Fibroblast of skin of abdomen (primary cell): ENCODE data around the gene OXER1.
A peak's percentile ranks its signal among the peaks of the same experiment; 100 is the strongest.
"Not testable (repeated sequence)": the region's sequence is repeated elsewhere in the genome, so short reads cannot be mapped to it uniquely, and the experiment has no call there.

Experiments used
- DNase-seq: peaks from one replicate; pipeline ENCODE4 v3.0.0-alpha.2; 2013

OXER1 gene

DNA sequence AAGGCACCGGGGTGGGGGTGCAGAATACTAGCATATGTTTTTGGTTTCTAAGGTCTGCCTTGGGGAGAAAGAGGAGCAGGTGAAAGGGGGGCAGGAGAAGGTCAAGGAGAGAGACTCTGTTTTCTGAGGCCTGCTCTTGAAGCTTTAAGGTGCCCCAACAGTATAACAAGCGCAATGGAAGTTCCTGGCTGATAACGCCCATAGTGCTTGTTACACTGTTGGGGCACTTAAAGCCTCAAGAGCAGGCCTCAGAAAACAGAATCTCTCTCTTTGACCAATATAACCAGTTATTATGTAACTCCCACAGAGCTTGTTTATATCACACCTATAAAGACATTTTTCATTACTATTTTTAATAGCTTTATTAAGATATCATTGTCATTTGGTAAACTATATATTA lies 16.5 kb downstream of the OXER1 start:
- no peak for DNase-seq

DNA sequence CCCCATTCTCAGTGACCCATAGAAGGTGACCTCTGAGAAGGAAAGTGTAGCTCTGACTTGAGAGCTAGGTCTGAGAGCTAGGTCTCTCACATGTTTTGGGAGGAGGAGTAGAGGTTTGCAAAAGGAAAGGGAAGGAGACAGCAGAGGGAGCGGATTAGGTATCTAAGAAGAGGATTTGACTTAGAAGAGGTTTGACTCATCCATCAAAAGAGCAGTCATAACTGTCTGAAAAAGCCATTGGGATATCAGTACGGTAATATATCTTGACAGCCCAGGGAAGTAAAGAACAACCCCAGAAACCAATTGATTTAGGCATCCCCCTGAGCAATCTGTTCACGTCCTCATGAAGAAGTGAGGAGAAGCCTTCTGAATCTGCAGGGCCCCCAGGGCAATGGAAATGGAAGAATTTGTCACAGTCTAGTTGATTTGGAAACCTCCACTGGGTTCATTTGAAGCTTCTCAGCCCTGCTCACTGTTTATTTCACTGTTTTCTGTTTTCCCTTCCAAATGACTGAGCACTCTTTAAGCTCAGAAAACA lies 19.3 kb downstream of the OXER1 start:
- no peak for DNase-seq

DNA sequence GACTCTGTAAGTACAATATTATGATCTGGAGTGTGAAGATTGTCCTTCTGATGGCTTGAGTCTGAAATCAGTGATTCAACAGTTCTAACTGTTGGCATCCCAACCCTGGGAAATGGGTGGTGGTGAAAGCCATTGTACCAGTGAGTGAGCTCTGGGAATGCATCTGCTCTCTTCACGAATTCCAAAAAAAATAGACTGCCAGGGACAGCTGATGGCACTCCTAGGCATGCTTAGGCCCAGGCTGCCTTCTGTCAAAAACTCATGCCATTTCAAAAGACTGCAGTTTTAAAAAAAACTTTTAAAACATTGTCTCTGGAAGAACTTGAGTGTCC lies 20.3 kb downstream of the OXER1 start:
- no peak for DNase-seq

DNA sequence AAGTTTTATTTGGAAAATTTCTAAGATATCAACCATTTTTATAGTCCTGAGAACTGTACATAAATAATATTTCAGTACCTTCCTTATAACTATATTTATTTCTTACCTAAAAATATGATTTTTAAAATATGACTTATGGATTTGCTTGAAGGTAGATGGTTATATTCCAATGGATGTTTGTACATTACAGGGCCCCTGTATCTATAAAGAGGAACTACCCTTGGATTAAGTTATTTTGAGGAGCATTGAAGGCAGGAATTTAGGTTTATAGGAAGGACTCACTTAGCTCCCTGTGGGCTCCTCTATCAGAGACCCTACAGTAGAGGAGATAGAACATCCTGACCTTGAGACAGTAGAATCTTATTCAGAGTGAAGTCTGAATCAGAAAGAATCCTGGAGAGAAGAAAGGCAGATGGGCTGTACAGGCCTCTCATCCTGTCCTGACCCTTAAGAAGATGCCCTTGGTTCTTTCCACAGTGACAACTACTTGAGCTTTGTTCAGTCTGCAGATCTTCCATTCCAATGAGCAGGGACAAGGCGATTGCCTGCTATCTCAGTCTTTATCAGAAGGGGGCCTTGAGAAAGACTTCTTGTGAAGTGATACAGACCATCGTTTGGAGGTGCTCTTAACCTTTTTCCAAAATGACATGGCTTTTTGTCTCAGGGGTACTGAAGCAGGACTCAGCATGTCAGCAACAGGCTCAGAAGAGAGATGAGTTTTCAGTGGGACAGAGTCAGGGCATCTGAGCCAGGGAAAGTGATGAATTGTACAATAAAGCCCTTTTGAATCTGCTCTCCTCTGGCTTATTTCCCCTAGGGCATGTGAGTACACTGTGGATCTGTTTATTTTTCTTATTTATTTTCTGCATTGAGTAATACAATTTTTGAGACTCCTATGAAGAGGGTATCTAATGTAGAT lies 20.9 kb downstream of the OXER1 start:
- no peak for DNase-seq

DNA sequence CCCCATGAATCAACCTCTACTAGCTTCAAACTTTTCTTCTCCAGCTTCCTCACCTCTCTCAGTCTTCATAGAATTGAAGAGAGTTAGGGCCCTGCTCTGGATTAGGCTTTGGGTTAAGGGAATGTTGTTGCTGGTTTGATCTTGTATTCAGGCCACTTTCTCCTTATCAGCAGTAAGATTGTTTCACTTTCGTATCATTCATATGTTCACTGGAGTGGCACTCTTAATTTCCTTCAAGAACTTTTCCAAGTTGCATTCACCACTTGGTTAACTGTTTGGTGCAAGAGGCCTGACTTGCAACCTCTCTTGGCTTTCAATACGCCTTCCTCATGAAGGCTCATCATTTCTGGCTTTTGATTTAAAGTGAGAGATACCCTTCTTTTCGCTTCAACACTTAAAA lies 22.8 kb downstream of the OXER1 start:
- DNase-seq: no peak

DNA sequence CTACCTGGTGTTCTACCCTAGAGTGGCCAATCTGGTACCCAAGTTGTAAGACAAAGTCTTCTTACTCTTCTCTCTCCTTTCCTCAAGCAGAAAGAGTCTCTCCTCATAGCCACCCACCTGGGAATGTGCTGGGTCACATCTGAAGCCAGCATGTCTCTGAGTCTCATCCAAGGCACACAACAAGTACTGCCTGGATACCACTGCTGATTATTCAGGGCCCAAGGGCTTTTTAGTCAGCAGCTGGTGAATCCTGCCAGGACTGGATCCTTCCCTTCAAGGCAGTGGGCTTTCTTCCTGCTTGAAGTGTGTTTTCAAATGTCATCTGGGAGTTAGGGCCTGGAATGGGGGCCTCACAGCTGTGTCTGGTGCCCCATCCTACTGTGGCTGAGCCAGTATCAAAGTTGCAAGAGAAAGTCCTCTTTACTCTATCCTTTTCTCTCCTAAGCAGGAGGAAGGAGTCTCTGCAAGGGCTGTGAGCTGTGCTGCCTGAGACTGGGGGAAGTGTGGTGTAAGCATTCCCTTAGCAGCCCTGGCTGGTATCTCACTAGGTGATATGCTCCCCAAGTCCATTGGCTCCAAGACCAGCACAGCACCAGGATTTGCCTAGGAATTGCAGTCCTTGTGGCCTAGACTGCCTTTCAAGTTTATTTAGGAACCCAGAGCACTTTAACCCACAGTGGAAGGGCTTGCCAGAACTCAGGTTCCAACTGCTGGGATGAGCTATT lies 27.2 kb downstream of the OXER1 start:
- DNase-seq: no peak

DNA sequence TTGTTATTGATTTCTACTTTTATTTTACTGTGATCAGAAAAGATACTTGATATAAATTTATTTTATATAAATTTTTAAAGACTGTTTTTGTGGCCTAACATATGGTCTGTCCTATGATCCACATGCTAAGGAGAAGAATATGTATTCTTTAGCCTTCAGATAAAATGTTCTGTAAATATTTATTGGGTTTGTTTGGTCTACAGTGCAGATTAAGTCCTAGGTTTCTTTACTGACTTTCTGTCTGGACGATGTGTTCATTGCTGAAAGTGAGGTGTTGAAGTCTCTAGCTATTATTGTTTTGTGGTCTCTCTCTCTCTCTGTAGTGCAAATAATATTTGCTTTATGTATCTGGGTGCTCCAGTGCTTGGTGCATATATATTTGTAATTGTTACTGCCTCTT lies 30.1 kb downstream of the OXER1 start:
- no peak for DNase-seq

DNA sequence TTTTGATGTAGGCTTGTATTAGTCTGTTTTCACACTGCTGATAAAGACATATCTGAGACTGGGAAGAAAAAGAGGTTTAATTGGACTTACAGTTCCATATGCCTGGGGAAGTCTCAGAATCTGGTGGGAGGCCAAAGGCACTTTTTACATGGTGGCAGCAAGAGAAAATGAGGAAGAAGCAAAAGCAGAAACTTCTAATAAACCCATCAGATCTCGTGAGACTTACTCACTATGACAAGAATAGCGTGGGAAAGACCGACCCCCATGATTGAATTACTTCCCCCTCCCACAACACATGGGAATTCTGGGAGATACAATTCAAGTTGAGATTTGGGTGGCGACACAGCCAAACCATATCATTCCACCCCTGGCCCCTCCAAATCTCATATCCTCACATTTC lies 32.6 kb downstream of the OXER1 start:
- not testable (repeated sequence) for DNase-seq

DNA sequence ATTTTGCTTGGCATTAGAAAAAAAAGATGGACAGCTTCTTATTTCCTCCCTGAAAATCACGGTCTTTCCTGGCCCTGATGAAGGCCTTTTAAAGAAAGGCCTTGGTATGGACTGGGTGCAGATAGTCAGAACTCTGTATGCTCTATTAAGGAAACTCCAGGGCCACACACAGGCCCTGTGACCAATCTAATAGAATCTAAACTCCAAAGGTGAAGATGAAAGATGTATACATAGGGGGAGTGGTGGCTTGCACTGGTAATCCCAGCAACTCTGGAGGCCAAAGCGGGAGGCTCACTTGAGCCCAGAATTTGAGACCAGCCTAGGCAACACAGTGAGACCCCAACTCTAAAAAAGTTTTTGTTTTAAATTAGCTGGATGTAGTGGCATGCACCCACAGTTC lies 37.3 kb downstream of the OXER1 start:
- no peak for DNase-seq

DNA sequence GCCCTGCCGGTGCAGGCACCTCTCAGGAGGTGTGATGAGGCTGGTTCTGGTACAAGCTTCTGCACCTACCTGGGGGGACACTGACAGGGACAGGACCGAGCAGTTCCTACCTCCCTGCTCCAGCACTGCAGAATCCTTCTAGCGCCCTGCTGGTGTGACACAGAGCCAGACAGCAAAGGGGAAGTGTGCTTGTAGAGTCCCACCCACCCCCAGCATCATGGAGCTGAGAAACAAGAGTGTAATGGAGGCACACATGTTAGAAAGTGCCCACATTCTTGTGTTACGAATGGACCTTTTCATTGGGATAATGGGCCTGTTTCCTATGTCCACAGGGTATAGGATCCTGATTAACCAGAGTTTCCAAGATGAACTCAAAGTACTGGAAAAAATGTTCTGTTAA lies 38.3 kb downstream of the OXER1 start:
- DNase-seq: peak; percentile 15

DNA sequence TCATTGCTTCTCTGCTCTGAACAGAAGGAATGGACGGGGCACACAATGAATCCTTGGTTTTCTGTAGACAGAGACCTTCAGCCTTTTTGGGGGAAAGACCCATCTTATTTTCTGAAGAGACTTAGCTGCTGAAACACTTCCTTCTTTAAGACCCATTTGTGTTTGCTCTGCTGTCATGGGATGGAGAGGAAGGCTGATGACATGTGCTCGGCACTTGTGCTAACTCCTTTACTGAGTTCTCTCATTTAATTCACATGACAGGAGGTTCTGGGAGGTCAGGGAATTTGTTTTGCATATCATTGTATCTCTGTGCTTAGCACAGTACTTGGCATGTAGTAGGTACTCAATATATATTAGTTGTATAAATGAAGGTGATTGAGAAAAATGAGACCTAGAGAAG lies 39.0 kb downstream of the OXER1 start:
- DNase-seq: no peak

DNA sequence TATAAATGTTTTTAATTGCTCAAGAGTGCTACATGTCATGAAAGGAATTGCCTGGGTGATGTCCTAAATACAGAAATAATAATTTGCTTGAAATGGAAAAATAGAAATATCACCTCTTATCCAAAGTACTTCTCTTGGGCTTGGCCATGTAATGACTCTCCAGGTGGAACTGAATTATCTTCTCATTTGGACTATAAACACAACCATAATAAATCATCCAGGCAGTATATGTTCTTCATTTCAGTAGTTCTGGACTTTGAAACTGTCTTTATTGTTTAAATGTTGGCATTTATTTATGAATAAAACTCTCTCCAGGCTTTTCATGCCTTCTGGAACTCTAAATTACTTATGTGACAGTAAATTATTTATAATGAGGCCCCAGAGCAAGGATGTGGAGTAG lies 40.5 kb downstream of the OXER1 start:
- no peak for DNase-seq

DNA sequence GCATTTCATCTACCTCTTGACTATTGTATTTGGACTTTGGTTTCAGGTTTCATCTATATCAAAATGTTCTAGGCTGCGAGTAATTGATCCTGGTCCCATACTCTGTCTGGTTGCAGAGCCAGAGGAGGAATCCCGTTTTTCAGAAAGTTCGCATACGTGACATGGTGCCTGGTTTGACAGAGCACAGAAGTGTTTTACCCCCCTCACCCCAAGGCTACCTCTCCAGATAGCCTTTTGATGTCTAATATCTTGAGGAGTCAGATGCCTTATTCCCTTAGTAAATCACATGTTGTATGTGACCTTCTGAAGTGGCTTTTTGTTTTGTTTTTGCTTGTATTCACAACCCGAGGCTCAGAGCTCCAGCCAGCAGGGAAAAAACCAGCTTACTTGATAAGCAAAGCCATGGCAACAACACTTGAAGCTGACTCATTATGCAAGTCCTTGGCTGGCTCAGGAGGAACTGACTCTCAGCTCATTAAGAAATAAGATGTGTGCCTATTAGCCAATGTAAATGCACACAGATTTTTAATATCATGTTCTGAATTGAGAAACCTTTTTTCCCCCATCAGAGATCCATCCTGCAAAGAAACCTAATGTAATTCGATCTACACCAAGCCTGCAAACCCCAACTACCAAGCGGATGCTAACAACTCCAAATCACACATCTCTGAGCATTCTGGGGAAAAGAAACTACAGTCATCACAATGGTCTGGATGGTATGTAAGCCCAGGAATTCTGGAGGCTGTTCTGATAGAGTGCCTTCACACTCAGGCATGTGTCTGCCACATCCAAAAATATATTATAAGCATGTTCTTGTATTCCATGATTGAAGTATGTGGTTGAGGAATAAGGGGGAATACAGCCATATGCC lies 41.4 kb downstream of the OXER1 start:
- DNase-seq: peak; percentile 63

DNA sequence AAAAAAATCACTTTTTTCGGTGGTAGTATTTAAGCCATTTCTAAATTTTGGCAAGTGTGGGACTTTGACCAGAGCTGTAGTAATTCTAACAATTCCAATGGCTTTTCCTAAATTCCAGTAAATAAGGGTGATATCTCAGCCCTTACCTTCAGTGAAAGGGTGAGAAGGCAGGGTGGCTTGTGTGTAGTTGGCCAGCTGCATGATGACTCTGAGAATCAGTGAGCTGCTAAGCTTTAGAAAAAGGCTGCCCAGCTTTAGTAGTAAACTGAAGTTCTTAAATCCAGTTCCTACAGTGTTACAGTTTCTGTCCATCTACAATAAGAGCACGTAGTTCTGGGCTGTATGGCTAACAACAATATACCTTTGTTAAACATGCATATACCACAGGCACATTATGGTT lies 42.0 kb downstream of the OXER1 start:
- DNase-seq: no peak

DNA sequence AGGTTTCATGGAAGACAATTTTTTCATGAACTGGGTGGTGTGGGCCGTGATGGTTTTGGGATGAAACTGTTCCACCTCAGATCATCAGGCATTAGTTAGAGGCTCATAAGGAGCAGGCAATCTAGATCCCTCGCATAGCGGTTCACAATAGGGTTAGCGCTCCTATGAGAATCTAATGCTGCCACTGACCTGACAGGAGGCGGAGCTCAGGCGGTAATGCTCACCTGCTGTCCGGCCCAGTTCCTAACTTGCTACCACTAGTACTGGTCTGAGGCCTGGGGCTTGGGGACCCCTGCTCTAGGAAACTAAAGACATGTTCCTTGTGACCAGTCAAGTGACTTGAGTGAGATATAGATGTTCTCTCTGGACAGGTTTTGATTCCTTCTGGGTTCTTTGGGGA lies 49.2 kb downstream of the OXER1 start:
- no peak for DNase-seq

DNA sequence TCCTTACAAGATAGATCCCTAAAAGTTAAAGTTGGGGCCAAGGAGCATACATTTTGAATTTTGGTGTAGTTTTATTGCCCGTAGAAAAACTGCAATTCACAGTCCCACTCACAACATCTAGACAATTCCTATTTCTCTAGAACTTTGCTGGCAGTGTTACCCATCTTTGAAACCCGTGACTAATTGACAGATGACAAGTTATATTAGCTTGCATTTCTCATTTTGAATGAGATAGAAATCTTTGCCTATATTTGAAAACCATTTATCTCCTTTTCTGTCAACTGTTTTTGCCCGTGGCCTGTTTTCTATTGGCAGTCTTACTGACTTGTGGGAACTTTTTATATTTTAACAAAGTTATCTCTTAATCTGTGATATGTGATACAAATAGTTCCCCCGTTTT lies 50.0 kb downstream of the OXER1 start:
- DNase-seq: no peak

DNA sequence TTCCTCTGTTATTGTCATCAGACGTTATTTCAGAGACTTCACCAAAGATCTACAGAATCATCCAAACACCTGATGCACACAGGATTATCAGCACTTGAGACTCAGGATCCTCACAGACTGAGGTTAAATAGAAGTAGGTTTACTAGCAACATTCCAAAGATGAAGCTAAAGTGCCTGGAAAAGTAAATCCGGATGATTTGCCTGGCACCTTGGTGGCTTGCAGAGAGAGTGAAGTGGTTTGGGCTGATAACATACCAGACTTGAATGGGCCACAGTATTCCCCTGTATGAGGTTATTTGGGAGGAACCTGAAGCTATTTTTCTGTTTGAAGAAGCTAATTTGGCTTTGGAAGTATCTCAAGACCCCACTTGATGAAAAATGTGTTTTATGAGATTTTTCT lies 51.0 kb downstream of the OXER1 start:
- DNase-seq: no peak
